Activated CD8-positive, alpha-beta memory T cell treated with anti-CD3 and anti-CD28 coated beads, Interleukin-2, amount 50 U/mL, for 4 hours (primary cell): ENCODE measurements around the gene YIPF5.
A peak's percentile ranks its signal among the peaks of the same experiment; 100 is the strongest.

ENCODE experiments used
- DNase-seq: peaks from one replicate; pipeline ENCODE4 v3.0.0-alpha.2; 2020

Gene YIPF5

GRCh38 chr5:144170276-144171024 is at the start of gene YIPF5, which contains the start of gene KCTD16:
YIPF5 (minus strand) TSS chr5:144170659; CDS start chr5:144169955, 704 bp downstream.
KCTD16 (plus strand) TSS chr5:144170873.
- peak; percentile 97 for DNase-seq

DNA sequence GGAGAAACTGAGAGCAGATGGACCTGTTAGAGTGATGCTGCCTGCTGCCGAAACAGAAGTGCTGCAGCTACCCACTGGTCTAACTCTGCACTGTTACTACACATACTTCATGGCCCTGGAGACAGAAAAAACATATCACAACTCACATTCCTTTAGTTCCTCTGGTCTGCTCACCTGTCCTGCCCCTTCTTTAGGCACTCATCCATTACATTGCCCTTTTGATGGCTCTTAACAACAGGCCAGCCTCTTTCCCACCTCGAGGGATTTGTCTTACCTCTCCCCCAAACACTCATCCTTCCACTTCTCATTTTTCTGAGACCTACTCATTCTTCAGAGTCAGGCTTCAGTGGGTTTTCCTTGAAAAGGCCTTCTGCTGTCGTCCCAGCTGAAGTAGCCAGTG is 49.4 kb upstream of the YIPF5 start:
- DNase-seq = no peak

GRCh38 chr5:144210655-144211054 is 40.2 kb upstream of the YIPF5 start:
- no peak for DNase-seq

GRCh38 chr5:144209361-144209760 is 38.9 kb upstream of the YIPF5 start:
- DNase-seq = no peak

DNA sequence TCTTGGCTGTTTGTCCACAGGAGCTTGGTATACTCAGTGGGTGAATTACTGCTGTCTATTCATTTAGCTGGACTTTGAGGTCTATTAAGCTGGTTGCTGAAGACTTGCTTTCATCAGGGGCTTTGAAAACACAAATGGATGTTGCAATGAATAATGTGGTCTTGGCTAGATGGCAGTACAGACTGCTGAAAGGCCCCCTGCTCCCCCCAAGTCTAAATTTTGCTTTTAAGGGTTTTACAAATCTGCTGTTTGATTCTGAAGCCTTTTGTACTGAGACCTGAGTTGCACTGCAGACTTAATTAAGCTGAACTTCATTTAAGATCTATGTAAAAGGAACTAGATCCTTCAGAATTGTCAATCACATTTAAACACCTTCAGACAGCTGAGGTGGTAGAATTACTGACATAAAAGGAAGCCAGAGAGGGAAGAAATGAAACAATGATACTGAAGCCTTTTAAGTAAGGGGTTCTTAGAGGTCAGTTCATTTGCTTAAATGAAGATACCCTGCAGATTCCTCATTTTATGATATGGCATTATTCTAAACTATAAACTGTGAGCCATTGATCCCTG is 37.5 kb upstream of the YIPF5 start:
- no peak for DNase-seq

- no peak for DNase-seq
These were observed 35.7 kb upstream of the YIPF5 start for GRCh38 chr5:144206141-144206540.

DNA sequence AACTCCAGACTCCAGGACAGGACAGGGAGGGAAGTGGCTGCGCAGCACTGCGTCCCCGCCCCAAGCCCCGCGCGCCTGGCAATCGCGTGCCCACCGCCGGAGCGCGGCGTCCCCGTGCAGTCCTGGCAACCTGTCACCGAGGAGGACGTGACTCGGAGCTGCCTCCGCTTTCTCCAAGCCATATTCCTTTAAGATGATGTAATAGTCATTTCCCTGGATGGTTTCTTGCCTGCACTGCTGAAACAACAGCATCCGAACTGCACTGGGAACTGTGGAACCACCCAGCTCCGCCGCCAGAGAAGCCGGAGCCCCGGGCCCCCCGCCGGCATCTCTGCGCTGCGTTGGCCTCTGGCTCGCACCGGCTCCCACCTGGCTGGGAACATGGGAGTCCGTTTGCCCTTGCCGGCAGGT is 34.7 kb upstream of the YIPF5 start:
- no peak for DNase-seq

DNA sequence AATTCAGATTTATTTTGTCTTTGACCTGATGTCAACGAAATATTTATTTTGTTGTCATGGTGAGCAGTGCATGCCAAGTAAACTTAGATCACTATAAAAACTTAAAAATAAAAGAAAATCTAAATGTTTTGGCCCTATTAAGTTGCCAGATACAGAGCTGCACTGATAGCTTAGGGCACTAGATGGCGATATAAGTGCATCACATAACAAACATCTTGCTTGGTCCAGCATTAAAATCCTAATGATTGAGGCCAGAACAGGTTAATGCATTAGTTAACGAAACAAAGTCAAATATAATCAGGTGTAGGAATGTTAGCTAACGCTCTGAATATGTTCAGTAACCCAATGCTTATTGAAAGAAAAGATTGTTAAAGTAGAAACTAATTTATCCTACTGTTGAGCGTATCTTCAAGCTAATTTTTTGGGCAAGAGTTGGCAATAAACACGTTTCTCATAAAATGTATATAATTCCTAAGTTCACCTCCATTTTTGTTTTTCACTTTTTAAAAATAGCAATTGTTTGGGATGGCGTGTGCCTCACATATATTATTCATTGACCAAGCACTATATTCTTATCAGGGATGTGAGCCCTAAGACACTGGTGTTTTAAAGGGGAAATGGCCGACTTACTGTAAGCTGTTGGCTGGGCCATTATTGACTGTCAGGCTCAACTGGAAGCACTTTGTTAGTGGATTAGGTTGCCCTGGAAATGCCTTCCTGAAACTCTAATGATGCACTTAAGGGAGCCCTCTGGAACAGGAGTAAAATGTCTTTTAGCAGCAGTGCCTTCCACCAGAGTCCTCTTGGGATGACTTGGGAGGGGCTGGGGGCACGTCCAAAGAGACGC is 33.5 kb upstream of the YIPF5 start:
- DNase-seq = peak; percentile 41

GRCh38 chr5:144202726-144203125 is 32.3 kb upstream of the YIPF5 start:
- no peak for DNase-seq

DNA sequence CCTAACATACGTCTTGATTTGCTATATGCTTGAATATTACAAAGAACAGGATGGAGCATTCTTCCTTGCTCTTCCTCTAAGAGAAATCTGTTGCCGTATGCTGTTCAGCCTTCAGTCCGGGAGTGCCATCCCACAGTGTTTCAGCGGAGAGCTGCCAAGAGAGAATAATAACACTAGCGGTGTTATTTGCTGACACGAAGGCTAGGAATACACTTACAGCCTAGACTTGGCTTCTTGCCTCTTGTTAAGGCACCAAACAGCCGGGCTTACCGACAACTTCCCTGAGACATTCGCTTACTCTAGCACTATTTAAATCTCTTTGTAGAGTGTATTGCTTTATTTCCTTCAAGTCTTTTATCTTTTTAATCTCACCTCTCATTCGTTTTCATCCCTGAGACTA is 31.6 kb upstream of the YIPF5 start:
- no peak for DNase-seq

GRCh38 chr5:144201588-144201987 is 31.1 kb upstream of the YIPF5 start:
- DNase-seq = no peak

GRCh38 chr5:144198386-144198785 is 27.9 kb upstream of the YIPF5 start:
- no peak for DNase-seq

DNA sequence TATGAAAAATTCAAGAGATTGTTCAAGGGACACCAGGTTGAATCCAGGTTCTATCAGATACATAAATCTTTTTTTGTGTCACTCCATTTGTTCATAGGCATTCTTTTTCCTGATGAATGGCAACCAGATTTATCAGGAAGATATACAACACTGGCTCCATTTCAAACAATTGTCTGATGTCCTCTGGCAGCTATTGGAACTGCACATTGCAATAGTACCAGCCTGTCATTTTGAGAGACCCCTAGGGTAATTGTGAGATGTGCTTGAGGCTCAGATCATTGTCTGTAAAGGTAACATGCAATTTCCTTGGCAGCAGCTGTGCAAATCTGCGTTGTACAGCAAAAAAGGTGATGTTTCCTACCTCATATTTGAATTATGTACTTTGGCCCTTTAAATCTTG is 26.2 kb upstream of the YIPF5 start:
- DNase-seq = no peak

GRCh38 chr5:144195448-144195847 is 25.0 kb upstream of the YIPF5 start:
- no peak for DNase-seq

DNA sequence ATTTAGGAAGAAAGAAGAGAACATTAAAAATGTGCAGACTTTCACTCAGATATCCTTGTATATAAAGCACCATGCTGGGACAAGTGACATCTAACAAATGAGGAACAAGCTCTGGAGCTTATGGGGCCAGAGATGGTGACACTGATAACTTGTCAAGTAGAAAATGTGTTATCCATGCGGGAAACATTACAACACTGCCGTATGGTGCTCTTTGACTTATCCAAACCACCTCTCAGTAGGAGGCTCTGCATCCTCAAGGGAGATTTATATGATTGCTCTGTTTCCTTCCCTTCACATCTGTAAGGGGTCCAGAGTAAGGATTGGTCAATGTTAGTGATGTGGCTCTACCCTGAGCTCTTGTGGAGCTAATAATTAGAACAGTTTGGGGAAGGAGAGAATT is 23.7 kb upstream of the YIPF5 start:
- no peak for DNase-seq

DNA sequence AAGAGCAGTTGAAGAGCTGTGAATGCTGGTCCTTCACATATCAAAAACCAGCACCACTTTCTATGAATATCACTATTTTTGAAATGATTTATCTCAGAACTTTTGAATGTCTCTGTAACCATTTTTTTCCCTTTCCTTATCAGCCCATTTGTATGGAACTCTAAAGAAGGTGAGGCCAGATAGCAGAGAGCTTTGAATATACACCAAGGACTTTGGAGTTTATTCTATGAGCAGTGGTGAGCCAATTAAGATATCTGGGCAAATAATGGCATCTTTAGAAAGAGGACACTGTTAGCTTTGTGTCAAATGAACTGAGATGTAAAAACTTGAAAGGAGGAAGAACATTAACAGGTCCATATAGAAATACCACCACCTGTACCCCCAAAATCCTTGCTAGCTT is 22.2 kb upstream of the YIPF5 start:
- no peak for DNase-seq

GRCh38 chr5:144191998-144192397 is 21.5 kb upstream of the YIPF5 start:
- DNase-seq = no peak

GRCh38 chr5:144191531-144191930 is 21.1 kb upstream of the YIPF5 start:
- DNase-seq = no peak

- DNase-seq = peak; percentile 73
These were observed 19.5 kb upstream of the YIPF5 start for GRCh38 chr5:144189800-144190429.

DNA sequence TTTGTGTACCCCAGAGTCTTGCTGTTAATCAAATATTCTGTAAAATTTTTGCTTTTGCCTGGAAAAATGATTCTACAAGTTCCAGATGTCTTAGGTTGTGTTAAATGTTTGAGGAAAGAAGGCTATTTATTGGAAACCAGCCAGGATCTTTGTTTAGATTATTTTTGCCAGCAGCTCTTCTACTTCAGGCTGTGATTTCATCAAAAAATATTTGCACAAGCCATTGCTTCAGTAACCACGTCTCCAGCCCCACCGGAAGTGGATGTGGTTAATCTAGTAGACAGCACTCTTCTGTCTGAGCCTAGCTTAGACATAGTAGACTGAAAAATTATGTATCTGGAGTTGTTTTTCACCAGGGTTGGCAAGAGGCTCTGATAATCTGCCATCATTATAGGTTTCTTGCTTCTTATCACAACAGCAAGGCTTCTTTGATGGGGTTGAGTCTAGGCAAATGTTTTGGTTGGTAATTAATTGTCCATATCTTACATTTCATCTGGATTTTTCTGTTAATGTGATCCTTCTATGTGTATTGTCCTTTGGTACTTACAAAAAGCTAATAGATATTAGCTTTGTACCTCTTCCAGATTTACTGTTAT is 17.3 kb upstream of the YIPF5 start:
- peak; percentile 72 for DNase-seq

- DNase-seq = no peak
These were observed 12.9 kb upstream of the YIPF5 start for GRCh38 chr5:144183254-144183889.

DNA sequence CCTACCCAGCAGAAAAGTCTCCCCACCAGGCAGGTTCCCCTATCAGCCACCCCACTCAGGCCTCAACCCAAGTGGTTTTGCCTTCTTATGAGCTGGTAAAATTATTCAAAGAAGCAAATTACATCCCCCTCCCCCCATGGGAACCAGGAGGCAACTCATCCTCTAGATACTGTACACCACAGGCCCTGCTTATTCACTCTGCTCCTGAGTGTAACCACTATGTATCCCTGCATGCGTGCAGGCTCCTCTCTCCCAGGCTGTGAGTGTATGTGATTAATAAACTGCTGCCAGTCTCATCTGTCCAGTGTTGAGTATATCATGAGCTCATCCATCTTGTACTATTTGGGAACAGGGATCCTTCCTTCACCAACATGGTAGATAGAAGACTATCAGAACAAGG is 8.8 kb upstream of the YIPF5 start:
- DNase-seq = no peak
